ENCODE results near the gene CLOCK. TPM values are rescaled to one million over a fixed set of nuclear protein-coding genes. Genes with fewer than 3 reads are reported as not detected.
A peak's percentile ranks its signal among the peaks of the same experiment; 100 is the strongest.

The CLOCK gene
- total RNA-seq, 1 experiment from 2014 or later: 37.6 TPM

DNA sequence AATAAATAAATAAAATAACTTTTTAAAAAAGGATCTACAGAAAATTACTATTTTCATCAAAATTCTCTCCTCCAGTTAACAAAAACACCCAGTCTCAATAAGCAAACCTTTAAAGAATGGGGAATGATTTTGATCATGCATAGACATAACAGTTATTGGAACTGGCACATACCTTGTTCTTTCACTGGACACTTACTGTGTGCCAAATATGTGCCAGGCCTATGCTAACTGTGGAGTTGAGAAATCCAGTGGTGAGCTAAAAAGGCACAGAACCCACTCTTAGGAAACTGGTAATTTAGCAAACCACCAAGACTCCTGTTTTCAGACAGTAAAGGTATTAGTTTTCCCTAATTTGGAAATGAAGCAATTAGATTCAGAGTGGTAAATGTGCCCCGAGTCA is 39.1 kb downstream of the CLOCK start:
- Mint-ChIP-seq H3K27me3 (ENCODE audit: insufficient read depth, unreplicated experiment) (no peaks in the 10 kb centered on the region), H3K36me3 (ENCODE audit: insufficient read depth, unreplicated experiment) (peaks cover 5% of the 10 kb centered on the region), H3K27ac (ENCODE audit: low read depth, unreplicated experiment) (peak overlapping the region; percentile 41), H3K9me3 (ENCODE audit: unreplicated experiment) (no peaks in the 10 kb centered on the region), H3K4me1 (ENCODE audit: insufficient read depth, unreplicated experiment) (peaks cover 22% of the 10 kb centered on the region), H3K4me3 (ENCODE audit: unreplicated experiment) (no peak overlapping the region)
- intact Hi-C loops (cut with micrococcal nuclease): no loop called here
- TF ChIP-seq, protein P1, sequence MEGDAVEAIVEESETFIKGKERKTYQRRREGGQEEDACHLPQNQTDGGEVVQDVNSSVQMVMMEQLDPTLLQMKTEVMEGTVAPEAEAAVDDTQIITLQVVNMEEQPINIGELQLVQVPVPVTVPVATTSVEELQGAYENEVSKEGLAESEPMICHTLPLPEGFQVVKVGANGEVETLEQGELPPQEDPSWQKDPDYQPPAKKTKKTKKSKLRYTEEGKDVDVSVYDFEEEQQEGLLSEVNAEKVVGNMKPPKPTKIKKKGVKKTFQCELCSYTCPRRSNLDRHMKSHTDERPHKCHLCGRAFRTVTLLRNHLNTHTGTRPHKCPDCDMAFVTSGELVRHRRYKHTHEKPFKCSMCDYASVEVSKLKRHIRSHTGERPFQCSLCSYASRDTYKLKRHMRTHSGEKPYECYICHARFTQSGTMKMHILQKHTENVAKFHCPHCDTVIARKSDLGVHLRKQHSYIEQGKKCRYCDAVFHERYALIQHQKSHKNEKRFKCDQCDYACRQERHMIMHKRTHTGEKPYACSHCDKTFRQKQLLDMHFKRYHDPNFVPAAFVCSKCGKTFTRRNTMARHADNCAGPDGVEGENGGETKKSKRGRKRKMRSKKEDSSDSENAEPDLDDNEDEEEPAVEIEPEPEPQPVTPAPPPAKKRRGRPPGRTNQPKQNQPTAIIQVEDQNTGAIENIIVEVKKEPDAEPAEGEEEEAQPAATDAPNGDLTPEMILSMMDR (IDR thresholded peaks at IDR 0.05; ENCODE audit: unreplicated experiment): no peak
- no TSS peak for BruUV-seq (replicated peaks)
- ChIA-PET CTCF (no interaction called here), POLR2A (no interaction called here)
- no peak for DNase-seq (ENCODE audit: unreplicated experiment)

DNA sequence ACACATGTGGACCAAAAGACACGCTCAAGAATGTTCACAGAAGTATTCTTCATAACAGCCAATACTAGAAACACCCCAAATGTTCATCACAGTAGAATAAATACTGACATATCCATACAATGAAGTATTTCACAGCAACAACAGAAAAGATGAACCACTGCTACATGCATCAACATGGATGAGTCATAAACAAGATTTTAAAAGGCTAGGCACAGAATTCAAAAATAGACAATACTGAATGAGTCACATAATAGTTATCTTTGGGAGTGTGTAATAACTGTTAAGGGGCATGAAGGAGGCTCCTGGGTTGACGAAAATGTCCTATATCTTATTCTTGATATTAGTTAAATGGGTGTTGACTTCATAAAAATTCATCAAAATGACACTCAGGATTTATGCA is 43.5 kb downstream of the CLOCK start:
- Mint-ChIP-seq H3K4me1 (ENCODE audit: insufficient read depth, unreplicated experiment) (peaks cover 7% of the 10 kb centered on the region), H3K4me3 (ENCODE audit: unreplicated experiment) (no peak overlapping the region), H3K9me3 (ENCODE audit: unreplicated experiment) (no peaks in the 10 kb centered on the region), H3K27me3 (ENCODE audit: insufficient read depth, unreplicated experiment) (no peaks in the 10 kb centered on the region), H3K27ac (ENCODE audit: low read depth, unreplicated experiment) (no peak overlapping the region), H3K36me3 (ENCODE audit: insufficient read depth, unreplicated experiment) (peaks cover 12% of the 10 kb centered on the region)
- BruUV-seq (replicated peaks): no TSS peak
- intact Hi-C loops (cut with micrococcal nuclease): no loop called here
- POLR2A ChIA-PET: interaction anchor here (0.8 to 1.2 kb wide), 2 partner anchors 17 to 42 kb away, joined by 3 to 5 read pairs; no protein-coding TSS in a partner anchor
- CTCF ChIA-PET: interaction anchor here (0.7 kb wide), 1 partner anchor 27 kb away, joined by 3 read pairs; no protein-coding TSS in a partner anchor
- TF ChIP-seq, protein P1 (IDR thresholded peaks at IDR 0.05; ENCODE audit: unreplicated experiment): no peak
- DNase-seq (ENCODE audit: unreplicated experiment): peak; percentile 63

DNA sequence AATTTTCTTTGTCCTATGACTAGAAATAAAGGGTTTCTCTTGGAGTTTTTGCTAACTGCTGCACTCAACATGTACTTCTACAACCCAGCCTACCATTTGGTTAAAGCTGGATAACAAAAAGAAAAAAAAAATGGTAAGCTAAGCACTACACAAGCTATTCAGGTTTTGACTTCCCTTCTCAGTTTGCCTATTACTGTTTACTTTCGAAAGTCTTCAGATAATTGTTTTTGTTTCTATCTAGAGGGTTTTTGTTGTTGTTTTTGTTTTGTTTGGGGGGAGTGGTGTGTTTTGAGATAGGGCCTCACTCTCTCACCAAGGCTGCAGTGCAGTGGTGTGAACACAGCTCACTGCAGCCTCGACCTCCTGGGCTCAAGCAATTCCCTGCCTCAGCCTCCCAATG is 46.6 kb downstream of the CLOCK start:
- Mint-ChIP-seq H3K9me3 (ENCODE audit: unreplicated experiment) (no peaks in the 10 kb centered on the region), H3K27me3 (ENCODE audit: insufficient read depth, unreplicated experiment) (no peaks in the 10 kb centered on the region), H3K4me1 (ENCODE audit: insufficient read depth, unreplicated experiment) (peaks cover 7% of the 10 kb centered on the region), H3K36me3 (ENCODE audit: insufficient read depth, unreplicated experiment) (peaks cover 8% of the 10 kb centered on the region), H3K27ac (ENCODE audit: low read depth, unreplicated experiment) (no peak overlapping the region), H3K4me3 (ENCODE audit: unreplicated experiment) (no peak overlapping the region)
- DNase-seq (ENCODE audit: unreplicated experiment): no peak
- CTCF ChIA-PET: interaction anchor here (0.8 to 1.2 kb wide), 2 partner anchors 19 to 22 kb away, joined by 3 to 6 read pairs; no protein-coding TSS in a partner anchor
- TF ChIP-seq, protein P1 (IDR thresholded peaks at IDR 0.05; ENCODE audit: unreplicated experiment): no peak
- BruUV-seq (replicated peaks): no TSS peak
- POLR2A ChIA-PET: interaction anchor here (0.6 to 1.7 kb wide), 2 partner anchors 11 to 108 kb away, joined by 3 read pairs; no protein-coding TSS in a partner anchor
- intact Hi-C loops (cut with micrococcal nuclease): no loop called here

DNA sequence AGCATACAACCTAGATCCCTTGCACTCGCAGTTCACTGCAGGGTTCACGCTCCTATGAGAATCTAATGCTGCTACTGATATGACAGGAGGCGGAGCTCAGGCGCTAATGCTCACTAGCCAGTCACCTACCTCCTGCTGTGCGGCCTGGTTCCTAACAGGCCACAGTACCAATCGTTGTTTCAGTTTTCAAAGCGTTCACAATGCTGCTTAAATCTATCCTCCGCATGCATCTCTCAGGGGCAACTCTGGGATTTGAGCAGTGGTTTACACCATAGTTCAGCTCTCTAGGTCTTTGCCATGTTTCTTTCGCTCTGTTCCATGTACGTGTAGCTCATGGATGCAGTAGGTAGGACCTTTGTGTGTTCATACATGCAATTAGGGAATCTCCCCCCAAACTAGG is 47.2 kb downstream of the CLOCK start:
- Mint-ChIP-seq H3K4me1 (ENCODE audit: insufficient read depth, unreplicated experiment) (peaks cover 7% of the 10 kb centered on the region), H3K9me3 (ENCODE audit: unreplicated experiment) (no peaks in the 10 kb centered on the region), H3K36me3 (ENCODE audit: insufficient read depth, unreplicated experiment) (peaks cover 8% of the 10 kb centered on the region), H3K4me3 (ENCODE audit: unreplicated experiment) (no peak overlapping the region), H3K27ac (ENCODE audit: low read depth, unreplicated experiment) (no peak overlapping the region), H3K27me3 (ENCODE audit: insufficient read depth, unreplicated experiment) (no peaks in the 10 kb centered on the region)
- POLR2A ChIA-PET: interaction anchor here (1.7 kb wide), 1 partner anchor 11 kb away, joined by 3 read pairs; no protein-coding TSS in a partner anchor
- no peak for DNase-seq (ENCODE audit: unreplicated experiment)
- TF ChIP-seq, protein P1 (IDR thresholded peaks at IDR 0.05; ENCODE audit: unreplicated experiment): no peak
- intact Hi-C loops (cut with micrococcal nuclease): no loop called here
- BruUV-seq (replicated peaks): no TSS peak
- CTCF ChIA-PET: interaction anchor here (1.2 kb wide), 1 partner anchor 22 kb away, joined by 6 read pairs; no protein-coding TSS in a partner anchor
